MM.1S (cell line): ENCODE measurements around the gene EWSR1.

ENCODE experiments used
- CTCF ChIP-seq: fragments of 300-600 bp; sonication (generic); IDR thresholded peaks from 2 replicates; pipeline ENCODE4 v1.5.1; 2016; ENCODE audit warnings: antibody characterized with exemption, low read length, mixed read lengths
- EZH2phosphoT487 ChIP-seq: fragments of 300-600 bp; sonication (generic); IDR thresholded peaks from 2 replicates; pipeline ENCODE4 v1.6.1; 2018; ENCODE audit warnings: antibody characterized with exemption, low read length

GRCh38 chr22:29331213-29331612 is 63.1 kb downstream of the EWSR1 start:
- TF ChIP-seq EZH2phosphoT487 (no peak), CTCF (no peak)
